ENCODE measurements around the gene CCL17. TPM values are rescaled to one million over a fixed set of nuclear protein-coding genes. Genes with fewer than 3 reads are reported as not detected.
"Not testable (repeated sequence)": the region's sequence is repeated elsewhere in the genome, so short reads cannot be mapped to it uniquely, and the experiment has no call there.

The CCL17 gene
- total RNA-seq, 1 donor from 2014 or later: not detected

DNA sequence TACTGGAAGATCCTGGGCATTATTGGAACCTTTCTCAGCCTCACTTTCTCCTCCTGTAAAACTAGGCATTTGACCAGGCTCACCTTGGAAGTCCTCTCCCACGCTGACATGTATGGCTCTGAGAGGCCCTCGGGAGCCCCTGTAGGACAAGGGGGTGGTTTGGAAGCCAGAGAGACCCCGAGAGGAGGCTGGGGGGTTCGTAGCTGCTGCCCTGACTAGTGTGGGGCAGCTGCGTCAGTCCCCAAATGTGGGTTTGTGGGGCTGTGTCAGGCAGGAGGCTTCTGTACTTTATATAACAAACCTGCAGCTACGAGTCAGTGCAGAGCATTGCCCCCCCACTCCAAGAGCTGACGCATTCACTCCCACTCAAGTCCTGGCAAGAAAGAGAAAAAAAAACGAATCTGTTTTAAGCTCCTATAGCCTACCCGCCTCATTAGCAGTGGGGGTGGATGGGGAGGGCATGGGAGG is 30.5 kb upstream of the CCL17 start:
- Mint-ChIP-seq H3K4me1 (ENCODE audit: unreplicated experiment) (peaks cover 23% of the 10 kb centered on the region), H3K9me3 (no peaks in the 10 kb centered on the region), H3K4me3 (peak overlapping the region; percentile 78), H3K27ac (no peak overlapping the region), H3K36me3 (no peaks in the 10 kb centered on the region), H3K27me3 (no peaks in the 10 kb centered on the region)
- DNase-seq (ENCODE audit: extremely low spot score, unreplicated experiment): no peak
- TF ChIP-seq, protein P1, sequence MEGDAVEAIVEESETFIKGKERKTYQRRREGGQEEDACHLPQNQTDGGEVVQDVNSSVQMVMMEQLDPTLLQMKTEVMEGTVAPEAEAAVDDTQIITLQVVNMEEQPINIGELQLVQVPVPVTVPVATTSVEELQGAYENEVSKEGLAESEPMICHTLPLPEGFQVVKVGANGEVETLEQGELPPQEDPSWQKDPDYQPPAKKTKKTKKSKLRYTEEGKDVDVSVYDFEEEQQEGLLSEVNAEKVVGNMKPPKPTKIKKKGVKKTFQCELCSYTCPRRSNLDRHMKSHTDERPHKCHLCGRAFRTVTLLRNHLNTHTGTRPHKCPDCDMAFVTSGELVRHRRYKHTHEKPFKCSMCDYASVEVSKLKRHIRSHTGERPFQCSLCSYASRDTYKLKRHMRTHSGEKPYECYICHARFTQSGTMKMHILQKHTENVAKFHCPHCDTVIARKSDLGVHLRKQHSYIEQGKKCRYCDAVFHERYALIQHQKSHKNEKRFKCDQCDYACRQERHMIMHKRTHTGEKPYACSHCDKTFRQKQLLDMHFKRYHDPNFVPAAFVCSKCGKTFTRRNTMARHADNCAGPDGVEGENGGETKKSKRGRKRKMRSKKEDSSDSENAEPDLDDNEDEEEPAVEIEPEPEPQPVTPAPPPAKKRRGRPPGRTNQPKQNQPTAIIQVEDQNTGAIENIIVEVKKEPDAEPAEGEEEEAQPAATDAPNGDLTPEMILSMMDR (conservative IDR thresholded peaks at IDR 0.05): no peak

DNA sequence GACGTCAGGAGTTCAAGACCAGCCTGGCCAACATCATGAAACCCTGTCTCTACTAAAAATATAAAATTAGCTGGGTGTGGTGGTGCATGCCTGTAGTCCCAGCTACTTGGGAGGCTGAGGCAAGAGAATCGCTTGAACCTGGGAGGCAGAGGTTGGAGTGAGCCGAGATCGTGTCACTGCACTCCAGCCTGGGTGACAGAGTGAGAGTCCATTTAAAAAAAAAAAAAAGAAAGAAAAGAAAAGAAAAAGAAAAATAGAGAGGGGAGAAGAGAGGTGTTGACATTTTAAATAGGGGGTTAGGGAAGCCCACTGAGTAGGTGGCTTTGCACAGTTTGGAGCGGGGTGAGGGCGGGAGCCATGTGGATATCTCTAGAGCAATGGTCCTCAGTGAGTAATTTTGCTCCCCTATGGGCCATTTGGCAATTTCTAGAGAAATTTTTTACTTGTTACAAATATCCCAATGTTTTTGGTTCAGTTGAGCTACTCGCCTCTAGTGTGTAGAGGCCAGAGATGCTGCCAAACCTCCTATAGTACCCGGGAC is 29.6 kb upstream of the CCL17 start:
- DNase-seq (ENCODE audit: extremely low spot score, unreplicated experiment); H3K27me3 Mint-ChIP-seq; H3K36me3 Mint-ChIP-seq; H3K9me3 Mint-ChIP-seq; H3K27ac Mint-ChIP-seq; H3K4me3 Mint-ChIP-seq: not testable (repeated sequence)
- H3K4me1 Mint-ChIP-seq (ENCODE audit: unreplicated experiment): peaks cover 23% of the 10 kb centered on the region

DNA sequence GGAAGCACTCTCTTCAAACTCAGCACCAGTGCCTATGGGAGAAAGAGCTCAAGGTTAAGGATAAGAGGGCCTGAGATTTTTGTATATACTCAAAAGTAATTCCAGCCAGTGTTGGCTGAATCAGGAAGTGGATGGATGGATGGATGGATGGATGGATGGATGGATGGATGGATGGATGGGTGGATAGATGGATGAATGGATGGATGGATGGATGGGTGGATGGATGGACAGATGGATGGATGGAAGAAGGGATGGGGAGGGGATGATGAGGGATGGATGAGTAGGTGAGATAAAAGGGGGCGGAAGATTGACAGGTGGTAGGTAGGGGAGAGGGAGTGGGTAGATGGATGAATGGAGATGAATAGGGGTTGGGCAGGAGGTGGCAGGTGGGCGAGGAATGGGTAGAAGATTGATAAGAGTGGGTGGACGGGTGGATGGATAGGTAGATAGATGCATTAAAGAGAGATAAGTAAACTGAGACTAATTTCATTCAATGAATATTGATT is 28.2 kb upstream of the CCL17 start:
- no peak for DNase-seq (ENCODE audit: extremely low spot score, unreplicated experiment)
- no peaks in the 10 kb centered on the region for H3K36me3 Mint-ChIP-seq
- TF ChIP-seq, protein P1 (conservative IDR thresholded peaks at IDR 0.05): no peak
- no peaks in the 10 kb centered on the region for H3K9me3 Mint-ChIP-seq
- no peaks in the 10 kb centered on the region for H3K27me3 Mint-ChIP-seq
- peaks cover 23% of the 10 kb centered on the region for H3K4me1 Mint-ChIP-seq (ENCODE audit: unreplicated experiment)
- no peak overlapping the region for H3K27ac Mint-ChIP-seq
- no peak overlapping the region for H3K4me3 Mint-ChIP-seq

DNA sequence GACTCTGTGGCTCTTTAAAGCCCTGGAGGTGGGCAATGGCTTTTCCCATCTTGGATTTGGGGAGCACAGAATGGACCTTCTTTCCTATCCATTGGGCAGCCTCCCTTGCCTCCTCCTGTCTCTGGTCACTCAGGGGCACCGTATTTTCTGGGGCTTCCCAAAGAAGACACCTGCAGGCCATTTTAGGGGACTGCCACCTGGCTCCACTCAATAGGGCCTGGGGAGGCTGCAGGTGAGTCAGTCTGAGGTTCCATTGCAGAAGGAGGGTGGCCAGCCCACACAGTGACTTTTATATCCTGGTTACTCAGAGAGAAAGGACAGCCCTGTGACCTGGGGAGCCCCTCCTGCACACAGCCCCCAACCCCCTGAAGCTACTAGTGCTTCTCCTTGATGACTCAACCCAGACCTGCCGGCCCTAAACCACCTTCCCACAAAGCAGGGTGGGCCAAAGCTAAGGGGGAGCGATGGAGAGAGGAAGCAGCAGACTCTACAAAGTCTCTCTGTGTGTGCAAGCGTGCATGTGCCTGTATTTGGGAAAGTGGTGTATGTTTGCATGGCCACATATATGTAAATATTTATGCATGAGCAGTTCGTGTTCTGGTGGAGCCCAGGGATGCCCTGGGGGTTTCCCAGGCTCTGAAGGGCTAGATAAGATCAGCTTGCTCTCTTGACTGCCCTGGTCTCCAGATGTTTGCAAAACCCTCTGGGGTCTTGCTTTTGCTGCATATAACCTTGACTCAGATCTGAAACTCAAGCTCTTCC is 27.3 kb upstream of the CCL17 start:
- peak overlapping the region; percentile 60 for H3K4me3 Mint-ChIP-seq
- TF ChIP-seq, protein P1 (conservative IDR thresholded peaks at IDR 0.05): no peak
- no peaks in the 10 kb centered on the region for H3K27me3 Mint-ChIP-seq
- H3K9me3 Mint-ChIP-seq: no peaks in the 10 kb centered on the region
- no peak for DNase-seq (ENCODE audit: extremely low spot score, unreplicated experiment)
- H3K4me1 Mint-ChIP-seq (ENCODE audit: unreplicated experiment): peaks cover 23% of the 10 kb centered on the region
- H3K36me3 Mint-ChIP-seq: no peaks in the 10 kb centered on the region
- peak overlapping the region; percentile 80 for H3K27ac Mint-ChIP-seq

DNA sequence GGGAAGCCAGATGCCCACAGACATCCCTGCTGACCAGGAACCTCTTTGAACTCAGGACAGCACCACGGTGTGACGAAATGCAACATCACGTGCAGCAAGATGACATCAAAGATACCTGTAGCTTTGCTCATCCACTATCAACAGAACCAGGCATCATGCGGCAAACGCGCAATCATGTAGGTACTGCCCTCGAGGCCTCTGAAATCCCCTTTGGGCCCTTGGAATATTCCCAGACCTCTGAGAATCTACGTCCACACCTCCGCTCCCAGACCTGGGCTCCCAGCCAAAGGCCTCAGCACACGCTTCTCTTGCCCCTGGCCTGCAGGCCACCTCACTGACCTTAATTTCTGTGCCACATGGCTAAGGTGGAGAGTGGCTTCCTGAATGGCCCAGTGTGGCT is 25.0 kb upstream of the CCL17 start:
- Mint-ChIP-seq H3K27ac (no peak overlapping the region), H3K4me3 (no peak overlapping the region), H3K36me3 (no peaks in the 10 kb centered on the region), H3K4me1 (ENCODE audit: unreplicated experiment) (peaks cover 10% of the 10 kb centered on the region), H3K27me3 (no peaks in the 10 kb centered on the region), H3K9me3 (no peaks in the 10 kb centered on the region)
- TF ChIP-seq, protein P1 (conservative IDR thresholded peaks at IDR 0.05): no peak
- DNase-seq (ENCODE audit: extremely low spot score, unreplicated experiment): no peak
